Suprapubic skin (tissue), 3 donors: ENCODE data around the gene SLC7A4.

Experiments used
- POLR2AphosphoS5 ChIP-seq, 3 donors: sonication (generic); formaldehyde crosslinking; IDR thresholded peaks; one replicate each; pipeline ENCODE4 v1.6.1; 2017; ENCODE audit warnings: antibody characterized with exemption in 3 of 3
- TF ChIP-seq, protein P1 (sequence below), 2 donors: fragments of 200-600 bp in 1 of 2; fragments of 450-650 bp in 1 of 2; sonication (generic) in 1 of 2; IDR thresholded peaks; one replicate each; pipeline ENCODE4 v1.5.1; 2016 to 2019; ENCODE audit warnings: antibody characterized with exemption in 2 of 2, mild to moderate bottlenecking in 1 of 2, moderate library complexity in 1 of 2

DNA sequence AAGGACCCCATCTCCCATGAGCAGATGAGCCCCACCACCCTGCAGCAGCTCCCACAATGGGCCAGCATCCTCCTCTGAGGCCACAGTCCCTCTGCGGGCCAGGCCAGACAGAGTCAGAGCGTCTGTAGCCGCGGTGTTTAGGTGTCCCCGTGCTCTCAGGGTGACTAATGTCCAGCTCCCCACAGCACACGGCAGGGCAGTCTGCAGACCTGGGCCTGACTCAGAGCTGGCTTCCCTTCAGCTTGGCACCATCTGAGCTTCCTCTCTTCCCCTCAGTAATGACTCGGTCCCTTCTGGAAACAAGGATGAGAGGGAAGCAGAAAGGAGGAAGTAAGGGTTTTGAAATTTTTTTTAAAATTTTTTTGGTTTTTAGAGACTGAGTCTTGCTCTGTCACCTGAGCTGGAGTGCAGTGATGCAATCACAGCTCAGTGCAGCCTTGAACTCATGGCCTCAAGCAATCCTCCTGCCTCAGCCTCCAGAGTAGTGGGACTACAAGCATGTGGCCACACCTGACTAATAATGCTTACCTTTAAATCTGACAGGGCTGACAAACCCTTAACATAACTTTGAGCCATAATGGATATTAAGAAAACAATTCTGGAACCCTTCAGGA, 41.8 kb upstream of the SLC7A4 start:
- TF ChIP-seq, protein P1, sequence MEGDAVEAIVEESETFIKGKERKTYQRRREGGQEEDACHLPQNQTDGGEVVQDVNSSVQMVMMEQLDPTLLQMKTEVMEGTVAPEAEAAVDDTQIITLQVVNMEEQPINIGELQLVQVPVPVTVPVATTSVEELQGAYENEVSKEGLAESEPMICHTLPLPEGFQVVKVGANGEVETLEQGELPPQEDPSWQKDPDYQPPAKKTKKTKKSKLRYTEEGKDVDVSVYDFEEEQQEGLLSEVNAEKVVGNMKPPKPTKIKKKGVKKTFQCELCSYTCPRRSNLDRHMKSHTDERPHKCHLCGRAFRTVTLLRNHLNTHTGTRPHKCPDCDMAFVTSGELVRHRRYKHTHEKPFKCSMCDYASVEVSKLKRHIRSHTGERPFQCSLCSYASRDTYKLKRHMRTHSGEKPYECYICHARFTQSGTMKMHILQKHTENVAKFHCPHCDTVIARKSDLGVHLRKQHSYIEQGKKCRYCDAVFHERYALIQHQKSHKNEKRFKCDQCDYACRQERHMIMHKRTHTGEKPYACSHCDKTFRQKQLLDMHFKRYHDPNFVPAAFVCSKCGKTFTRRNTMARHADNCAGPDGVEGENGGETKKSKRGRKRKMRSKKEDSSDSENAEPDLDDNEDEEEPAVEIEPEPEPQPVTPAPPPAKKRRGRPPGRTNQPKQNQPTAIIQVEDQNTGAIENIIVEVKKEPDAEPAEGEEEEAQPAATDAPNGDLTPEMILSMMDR (IDR thresholded peaks at IDR 0.05) = no peak
- TF ChIP-seq POLR2AphosphoS5 (IDR thresholded peaks at IDR 0.05) = no peak
